Activated naive CD4-positive, alpha-beta T cell treated with anti-CD3 and anti-CD28 coated beads for 36 hours (primary cell): ENCODE data around the gene TMEM127. TPM values are rescaled to one million over a fixed set of nuclear protein-coding genes. Genes with fewer than 3 reads are reported as not detected.
"Not testable (repeated sequence)": the region's sequence is repeated elsewhere in the genome, so short reads cannot be mapped to it uniquely, and the experiment has no call there.

Experiments
- CTCF ChIA-PET: fragments of 350-600 bp; sonication (Branson Sonifier 250); formaldehyde crosslinking; loops from one replicate; lab custom pipeline; 2021; ENCODE audit warnings: antibody characterized with exemption; lab: Charles Lee
- DNase-seq: peaks from one replicate; pipeline ENCODE4 v3.0.0-alpha.2; 2020
- H3K27ac Mint-ChIP-seq: one replicate; pipeline ENCODE4 v1.8.0; 2021; ENCODE audit warnings: mild to moderate bottlenecking, mixed read lengths
- H3K27me3 Mint-ChIP-seq: one replicate; pipeline ENCODE4 v1.8.0; 2021; ENCODE audit warnings: low read depth, mixed read lengths
- H3K36me3 Mint-ChIP-seq: one replicate; pipeline ENCODE4 v1.8.0; 2021; ENCODE audit warnings: low read depth, mixed read lengths
- H3K4me1 Mint-ChIP-seq: one replicate; pipeline ENCODE4 v1.8.0; 2021; ENCODE audit warnings: low read depth, mixed read lengths
- H3K4me3 Mint-ChIP-seq: one replicate; pipeline ENCODE4 v1.8.0; 2021; ENCODE audit warnings: mild to moderate bottlenecking, moderate library complexity, mixed read lengths
- H3K9me3 Mint-ChIP-seq: one replicate; pipeline ENCODE4 v1.8.0; 2021; ENCODE audit warnings: mixed read lengths
- intact Hi-C: fragments of 100-400 bp; cut with micrococcal nuclease; formaldehyde crosslinking; loops from one replicate; pipeline ENCODE4 v1.15.1; 2023
- total RNA-seq, 2 experiments: library from RNA; stranded (reverse); gene quantifications; one replicate each; pipeline ENCODE4 v1.2.3, GENCODE V29; 2021

TMEM127 gene
- total RNA-seq, 2 experiments from 2014 or later: 12.9 to 16.1 TPM

DNA sequence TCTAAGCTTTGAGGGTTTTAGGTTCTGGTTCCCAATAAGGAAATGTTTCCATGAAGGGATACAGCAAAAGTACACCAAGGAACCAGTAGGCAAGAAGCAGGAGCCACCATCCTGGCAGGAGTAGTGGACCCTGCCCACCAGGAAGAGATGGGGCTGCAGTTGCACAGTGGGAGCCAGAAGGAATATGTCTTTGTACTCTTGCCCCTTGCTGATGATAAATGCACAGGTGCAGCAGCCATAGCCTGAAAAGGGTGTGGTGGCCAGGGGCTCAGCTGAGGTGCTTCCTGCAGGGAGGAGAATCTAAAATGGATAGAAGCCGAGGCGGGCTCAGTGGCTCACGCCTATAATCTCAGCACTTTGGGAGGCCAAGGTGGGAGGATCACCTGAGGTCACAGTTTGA lies 27.5 kb downstream of the TMEM127 start:
- intact Hi-C loops: no loop called here
- no peak overlapping the region for H3K27ac Mint-ChIP-seq
- no peaks in the 10 kb centered on the region for H3K9me3 Mint-ChIP-seq
- no peaks in the 10 kb centered on the region for H3K36me3 Mint-ChIP-seq
- peaks cover 24% of the 10 kb centered on the region for H3K4me1 Mint-ChIP-seq
- no peak for DNase-seq
- H3K4me3 Mint-ChIP-seq: no peak overlapping the region
- CTCF ChIA-PET: interaction anchor here (1.3 kb wide), 1 partner anchor 23 kb away, joined by 4 read pairs; no protein-coding TSS in a partner anchor
- H3K27me3 Mint-ChIP-seq: no peaks in the 10 kb centered on the region

DNA sequence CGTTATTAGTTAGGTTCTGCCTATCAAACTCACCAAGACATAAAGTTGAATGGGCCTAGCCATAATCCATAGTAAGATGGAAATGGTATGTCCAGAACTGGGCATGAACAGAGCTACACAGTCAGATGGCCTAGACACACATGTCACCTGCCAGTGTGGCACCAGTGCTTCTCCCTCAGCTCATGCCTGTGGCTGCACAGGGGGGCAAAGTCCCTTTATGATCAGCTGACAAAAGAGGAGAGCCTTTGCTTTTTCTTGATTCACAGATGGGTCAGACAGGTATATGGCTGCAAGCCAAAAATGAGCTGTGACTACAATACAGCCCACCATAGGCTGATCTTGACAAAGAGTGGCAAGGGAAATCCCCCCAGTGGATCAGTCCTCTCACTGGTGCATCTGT lies 28.9 kb downstream of the TMEM127 start:
- Mint-ChIP-seq H3K4me1 (peaks cover 10% of the 10 kb centered on the region), H3K27me3 (no peaks in the 10 kb centered on the region), H3K27ac (no peak overlapping the region), H3K36me3 (no peaks in the 10 kb centered on the region), H3K9me3 (no peaks in the 10 kb centered on the region), H3K4me3 (no peak overlapping the region)
- CTCF ChIA-PET: interaction anchor here (0.7 kb wide), 1 partner anchor 272 kb away, joined by 3 read pairs; no protein-coding TSS in a partner anchor
- intact Hi-C loops: no loop called here
- DNase-seq: no peak

DNA sequence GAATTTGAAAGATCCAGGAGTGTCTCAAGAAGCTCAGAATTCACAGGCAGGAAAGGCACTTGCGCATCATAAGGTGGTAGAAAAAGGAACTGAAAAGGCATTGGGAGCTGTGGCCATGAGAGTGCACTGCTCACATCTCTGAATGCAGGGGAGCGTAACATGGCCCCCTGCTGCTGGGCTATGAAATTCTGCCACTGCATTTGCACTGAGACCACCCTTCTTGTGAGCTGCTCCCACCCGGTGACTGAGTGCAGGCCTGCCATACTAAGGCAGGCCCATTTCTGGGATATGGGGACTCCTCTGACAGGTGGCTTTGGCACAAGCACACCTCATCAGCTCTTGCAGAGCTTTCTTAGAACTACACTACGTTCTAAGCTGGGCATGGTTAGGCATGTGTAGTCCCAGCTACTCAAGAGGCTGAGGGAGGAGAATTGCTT lies 31.9 kb downstream of the TMEM127 start:
- no peaks in the 10 kb centered on the region for H3K4me1 Mint-ChIP-seq
- peaks cover 2% of the 10 kb centered on the region for H3K36me3 Mint-ChIP-seq
- no peak overlapping the region for H3K4me3 Mint-ChIP-seq
- H3K9me3 Mint-ChIP-seq: no peaks in the 10 kb centered on the region
- CTCF ChIA-PET: interaction anchor here (1.1 kb wide), 1 partner anchor 241 kb away, joined by 4 read pairs; no protein-coding TSS in a partner anchor
- DNase-seq: no peak
- no peaks in the 10 kb centered on the region for H3K27me3 Mint-ChIP-seq
- intact Hi-C loops: no loop called here
- no peak overlapping the region for H3K27ac Mint-ChIP-seq

DNA sequence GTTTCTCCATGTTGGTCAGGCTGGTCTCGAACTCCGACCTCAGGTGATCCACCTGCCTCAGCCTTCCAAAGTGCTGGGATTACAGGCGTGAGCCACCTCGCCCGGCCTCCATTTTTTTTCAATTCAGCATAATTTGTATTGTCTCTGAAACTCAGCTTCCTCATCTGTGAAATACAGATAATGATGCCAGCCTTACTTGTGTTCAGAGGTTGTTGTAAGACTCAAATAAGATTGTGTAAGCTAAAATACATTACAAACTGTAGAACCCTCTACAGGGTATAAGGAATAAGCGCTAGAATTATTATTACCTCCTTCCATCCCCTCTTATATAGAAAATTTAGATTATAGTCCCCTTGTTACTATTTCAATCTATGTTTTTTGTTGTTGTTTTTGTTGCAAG lies 32.4 kb downstream of the TMEM127 start:
- Mint-ChIP-seq H3K4me3 (no peak overlapping the region), H3K27me3 (no peaks in the 10 kb centered on the region), H3K36me3 (peaks cover 2% of the 10 kb centered on the region), H3K4me1 (no peaks in the 10 kb centered on the region), H3K9me3 (no peaks in the 10 kb centered on the region), H3K27ac (no peak overlapping the region)
- DNase-seq: no peak
- intact Hi-C loops: no loop called here
- CTCF ChIA-PET: interaction anchor here (0.8 to 1.1 kb wide), 2 partner anchors 240 to 277 kb away, joined by 3 to 4 read pairs; no protein-coding TSS in a partner anchor

DNA sequence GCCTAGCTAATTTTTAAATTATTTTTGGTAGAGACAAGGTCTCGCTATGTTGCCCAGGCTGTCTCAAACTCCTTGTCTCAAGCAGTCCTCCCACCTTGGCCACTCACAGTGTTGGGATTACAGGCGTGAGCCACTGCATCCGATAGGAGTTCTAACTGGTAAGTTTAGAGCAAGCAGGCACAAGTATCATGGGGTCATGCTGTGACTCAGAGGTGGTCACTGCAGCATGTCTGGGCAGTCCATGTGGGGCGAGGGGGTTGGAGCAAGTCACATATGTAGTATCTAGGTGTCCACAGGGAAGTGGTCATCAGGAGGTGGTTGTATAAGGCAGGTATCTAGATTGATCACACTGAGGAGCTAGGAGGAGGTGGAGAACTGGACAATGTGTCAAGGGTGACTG lies 34.5 kb downstream of the TMEM127 start:
- Mint-ChIP-seq H3K27me3 (no peaks in the 10 kb centered on the region), H3K4me1 (no peaks in the 10 kb centered on the region), H3K27ac (no peak overlapping the region), H3K36me3 (peaks cover 2% of the 10 kb centered on the region), H3K4me3 (no peak overlapping the region), H3K9me3 (no peaks in the 10 kb centered on the region)
- no peak for DNase-seq
- intact Hi-C loops: no loop called here
- CTCF ChIA-PET: no interaction called here

DNA sequence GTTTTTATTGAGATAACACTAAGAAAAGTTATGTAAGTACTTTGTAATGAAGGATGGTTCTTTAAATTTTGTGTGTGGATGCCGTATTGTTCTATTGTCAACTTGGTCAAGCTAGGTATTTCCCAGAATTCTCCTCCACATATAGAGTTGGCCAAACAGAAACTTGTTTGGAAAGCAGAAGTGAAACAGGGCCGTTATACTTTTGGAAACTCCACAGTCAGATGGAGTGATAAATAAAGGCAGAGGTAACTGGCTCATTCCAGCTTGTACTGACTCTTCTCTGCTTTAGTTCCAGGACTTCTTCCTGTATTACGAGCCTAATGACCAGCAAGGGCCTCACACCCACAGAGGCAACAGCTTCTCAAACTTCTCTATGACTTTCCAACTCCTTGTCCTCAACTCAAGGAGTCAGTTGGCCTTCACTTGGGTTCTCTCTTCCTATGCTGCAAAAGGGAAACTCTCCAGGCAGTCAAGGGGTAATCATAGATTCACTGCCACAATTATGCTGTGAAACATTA lies 40.7 kb downstream of the TMEM127 start:
- Mint-ChIP-seq H3K27ac (no peak overlapping the region), H3K36me3 (peaks cover 2% of the 10 kb centered on the region), H3K4me1 (peaks cover 4% of the 10 kb centered on the region), H3K4me3 (no peak overlapping the region), H3K9me3 (no peaks in the 10 kb centered on the region), H3K27me3 (no peaks in the 10 kb centered on the region)
- DNase-seq: no peak
- intact Hi-C loops: no loop called here
- CTCF ChIA-PET: interaction anchor here (0.6 kb wide), 1 partner anchor 108 kb away, joined by 4 read pairs; no protein-coding TSS in a partner anchor

DNA sequence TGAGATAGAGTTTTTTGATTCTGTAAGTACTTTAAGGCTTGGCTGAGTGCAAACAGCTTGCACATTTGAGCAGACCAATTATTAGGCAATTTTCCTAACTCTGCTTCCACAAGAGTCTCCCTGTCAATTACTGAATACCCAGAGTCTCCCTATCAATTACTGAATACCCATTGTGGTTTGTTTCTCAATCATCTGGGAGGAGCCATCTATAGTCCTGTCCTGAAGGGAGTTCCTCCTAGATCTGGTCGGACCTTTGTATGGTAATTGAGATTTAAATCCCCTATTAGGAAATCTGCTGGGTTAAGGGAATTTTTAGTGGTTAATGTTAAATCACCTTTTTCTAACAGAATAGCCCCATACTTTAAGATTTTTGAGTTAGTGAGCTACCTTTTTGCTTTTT lies 44.7 kb downstream of the TMEM127 start:
- DNase-seq, H3K9me3 Mint-ChIP-seq, H3K36me3 Mint-ChIP-seq, H3K27me3 Mint-ChIP-seq, H3K4me1 Mint-ChIP-seq, CTCF ChIA-PET, H3K27ac Mint-ChIP-seq, intact Hi-C loops, H3K4me3 Mint-ChIP-seq: not testable (repeated sequence)

DNA sequence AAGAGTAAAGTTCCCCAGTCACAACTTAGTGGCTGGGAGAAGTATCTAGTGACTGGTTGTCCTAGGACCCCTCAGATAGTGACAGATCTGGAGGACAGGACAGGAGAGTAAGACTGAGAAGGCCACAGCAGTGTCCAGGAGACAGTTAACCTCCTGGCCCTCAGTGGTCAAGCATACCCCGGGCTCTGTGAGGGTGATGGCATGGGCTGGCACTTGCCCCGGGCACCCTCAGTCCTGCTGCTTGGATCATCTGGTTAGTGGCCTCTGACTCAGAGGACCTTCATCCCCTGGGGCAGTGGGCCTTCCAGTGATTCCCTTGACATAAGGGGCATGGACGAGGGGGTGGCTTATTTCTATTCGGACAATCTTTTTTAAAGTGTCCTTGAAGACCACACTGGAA lies 45.8 kb downstream of the TMEM127 start:
- H3K27me3 Mint-ChIP-seq, CTCF ChIA-PET, H3K9me3 Mint-ChIP-seq, H3K4me1 Mint-ChIP-seq, H3K27ac Mint-ChIP-seq, intact Hi-C loops, H3K36me3 Mint-ChIP-seq, DNase-seq, H3K4me3 Mint-ChIP-seq: not testable (repeated sequence)

DNA sequence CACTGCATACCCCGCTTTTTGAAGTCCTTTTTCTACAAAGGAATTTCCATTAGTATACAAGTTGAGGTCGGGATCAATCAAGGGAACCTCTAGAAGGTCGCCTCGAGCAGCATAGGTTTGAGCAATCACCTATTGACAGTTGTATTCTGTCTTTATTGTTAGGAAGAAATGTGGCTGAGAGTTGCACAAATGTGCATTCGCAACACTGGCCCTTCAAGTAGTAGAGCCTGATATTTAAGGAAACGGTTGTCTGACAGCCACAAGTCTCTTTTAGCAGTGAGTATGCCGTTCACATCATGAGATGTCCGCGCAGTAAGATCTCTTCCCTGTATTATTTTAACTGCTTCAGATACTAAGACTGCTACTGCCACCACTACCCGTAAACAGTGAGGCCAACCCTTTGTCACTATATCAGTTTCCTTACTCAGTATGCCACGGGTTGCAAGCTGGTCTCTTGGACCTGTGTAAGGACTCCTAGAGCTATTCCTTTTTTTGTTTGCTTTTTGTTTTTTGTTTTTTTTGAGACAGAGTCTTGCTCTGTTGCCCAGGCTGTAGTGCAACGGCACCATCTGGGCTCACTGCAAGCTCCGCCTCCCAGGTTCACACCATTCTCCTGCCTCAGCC lies 47.2 kb downstream of the TMEM127 start:
- Mint-ChIP-seq H3K27ac (no peak overlapping the region), H3K9me3 (no peaks in the 10 kb centered on the region), H3K4me3 (no peak overlapping the region), H3K27me3 (no peaks in the 10 kb centered on the region), H3K4me1 (no peaks in the 10 kb centered on the region), H3K36me3 (no peaks in the 10 kb centered on the region)
- CTCF ChIA-PET: no interaction called here
- intact Hi-C loops: no loop called here
- no peak for DNase-seq

DNA sequence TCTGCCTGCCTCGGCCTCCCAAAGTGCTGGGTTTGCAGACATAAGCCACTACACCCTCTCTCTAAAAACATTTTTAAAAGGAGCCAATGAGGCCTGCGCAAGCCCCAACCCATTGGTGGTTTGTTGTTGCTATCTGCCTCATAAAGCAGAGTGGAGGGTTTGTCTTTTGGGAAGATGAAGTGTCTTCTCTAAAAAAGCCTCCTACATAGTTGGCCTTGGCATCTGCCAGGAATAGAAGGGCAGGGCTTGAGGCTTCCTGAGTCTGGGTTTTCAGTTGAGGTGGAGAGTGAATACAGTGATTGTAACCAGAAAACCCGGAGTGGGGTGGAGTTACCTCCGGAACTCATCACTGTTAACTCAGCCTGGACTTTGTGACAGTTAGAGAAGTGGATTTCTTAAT lies 51.2 kb downstream of the TMEM127 start:
- H3K4me1 Mint-ChIP-seq: peaks cover 3% of the 10 kb centered on the region
- CTCF ChIA-PET: no interaction called here
- H3K4me3 Mint-ChIP-seq: no peak overlapping the region
- no peaks in the 10 kb centered on the region for H3K9me3 Mint-ChIP-seq
- no peak for DNase-seq
- intact Hi-C loops: no loop called here
- H3K36me3 Mint-ChIP-seq: no peaks in the 10 kb centered on the region
- H3K27me3 Mint-ChIP-seq: no peaks in the 10 kb centered on the region
- no peak overlapping the region for H3K27ac Mint-ChIP-seq

DNA sequence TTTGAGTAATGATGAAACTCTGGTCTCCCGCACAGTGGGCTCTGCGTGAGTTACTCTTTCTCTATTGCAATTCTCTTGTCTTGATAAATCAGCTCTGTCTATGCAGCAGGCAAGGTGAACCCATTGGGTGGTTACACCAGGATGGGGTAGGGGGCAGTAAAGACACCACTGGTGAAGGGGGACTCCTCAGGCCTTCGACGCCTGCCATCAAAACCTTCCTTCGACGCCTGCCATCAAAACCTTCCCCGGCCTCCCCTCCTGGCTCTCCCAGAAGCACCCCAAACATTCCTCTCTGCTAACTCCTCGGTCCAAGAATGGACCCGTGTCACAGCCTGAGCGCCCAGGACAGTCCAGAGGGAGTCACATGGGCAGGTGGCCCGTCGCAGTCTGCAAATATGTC lies 52.4 kb downstream of the TMEM127 start:
- Mint-ChIP-seq H3K27ac (no peak overlapping the region), H3K4me3 (no peak overlapping the region), H3K4me1 (peaks cover 7% of the 10 kb centered on the region), H3K9me3 (no peaks in the 10 kb centered on the region), H3K27me3 (no peaks in the 10 kb centered on the region), H3K36me3 (no peaks in the 10 kb centered on the region)
- CTCF ChIA-PET: interaction anchor here (0.6 to 1.2 kb wide), 3 partner anchors 10 to 74 kb away, joined by 3 to 4 read pairs (median 4); no protein-coding TSS in a partner anchor
- no peak for DNase-seq
- intact Hi-C loops: no loop called here

DNA sequence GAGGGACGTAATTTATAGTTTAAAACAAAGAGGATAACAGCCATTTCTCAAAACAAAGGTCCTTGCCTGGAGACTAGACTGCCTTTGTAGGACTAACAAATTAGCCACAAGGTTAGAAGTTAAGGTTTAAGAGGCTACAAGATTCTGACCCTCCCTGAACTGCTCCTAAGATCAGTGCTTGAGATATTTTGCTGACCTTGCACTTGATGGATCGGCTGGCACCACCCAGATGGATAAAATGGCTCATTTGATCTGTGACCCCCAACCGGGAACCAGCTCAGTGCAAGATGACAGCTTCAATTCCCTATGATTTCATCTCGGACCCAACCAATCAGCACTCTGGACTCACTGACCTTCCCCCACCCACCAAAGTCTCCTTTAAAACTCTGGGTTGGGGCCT lies 53.5 kb downstream of the TMEM127 start:
- Mint-ChIP-seq H3K36me3 (peaks cover 8% of the 10 kb centered on the region), H3K9me3 (no peaks in the 10 kb centered on the region), H3K27me3 (no peaks in the 10 kb centered on the region), H3K4me3 (no peak overlapping the region), H3K4me1 (peaks cover 12% of the 10 kb centered on the region), H3K27ac (no peak overlapping the region)
- CTCF ChIA-PET: interaction anchor here (1.2 kb wide), 1 partner anchor 9 kb away, joined by 3 read pairs; no protein-coding TSS in a partner anchor
- no peak for DNase-seq
- intact Hi-C loops: no loop called here

DNA sequence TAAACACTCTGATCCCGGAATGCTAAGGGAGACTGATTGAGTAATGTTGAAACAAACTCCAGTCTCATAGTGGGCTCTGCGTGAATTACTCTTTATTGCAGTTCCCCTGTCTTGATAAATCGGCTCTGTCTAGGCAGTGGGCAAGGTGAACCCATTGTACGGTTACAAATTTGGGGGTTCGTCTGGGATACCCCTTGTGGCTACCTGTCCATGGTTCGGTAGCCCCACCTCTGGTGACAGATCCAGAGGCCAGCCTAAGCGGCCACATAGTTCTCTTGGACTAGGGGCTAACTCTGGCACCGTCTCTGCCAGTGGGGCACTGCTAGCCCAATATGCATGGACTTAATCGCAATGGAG lies 56.1 kb downstream of the TMEM127 start:
- Mint-ChIP-seq H3K9me3 (no peaks in the 10 kb centered on the region), H3K36me3 (peaks cover 22% of the 10 kb centered on the region), H3K4me3 (peak overlapping the region; percentile 92), H3K27me3 (no peaks in the 10 kb centered on the region), H3K27ac (no peak overlapping the region), H3K4me1 (peaks cover 35% of the 10 kb centered on the region)
- no peak for DNase-seq
- intact Hi-C loops: loop anchor here (2.0 to 5.0 kb wide), 3 partner anchors 113 to 327 kb away; partner anchors contain the start of genes ARID5A and NEURL3
- CTCF ChIA-PET: interaction anchor here (0.6 to 2.0 kb wide), 5 partner anchors 13 to 346 kb away, joined by 4 to 11 read pairs (median 6); partner anchors contain the start of gene ADRA2B
